GM12865 (cell line): ENCODE data around the gene LHFPL5.

Experiments used
- DNase-seq: peaks from one replicate; pipeline ENCODE4 v3.0.0; 2010; ENCODE audit warnings: low read depth
- H3K4me3 ChIP-seq: 2 replicates; pipeline ENCODE4 v1.5.1; 2011; ENCODE audit warnings: mild to moderate bottlenecking, low read depth, low read length, control low read depth
- TF ChIP-seq, protein P1 (sequence below): IDR thresholded peaks from 2 replicates; pipeline ENCODE4 v1.5.1; 2011; ENCODE audit warnings: low read length, control low read depth, low read depth, inconsistent platforms; ENCODE audit not compliant: insufficient read depth; ENCODE audit errors: missing control alignments

LHFPL5 gene

GRCh38 chr6:35788423-35788982 lies 16.6 kb upstream of the LHFPL5 start:
- no peak overlapping the region for H3K4me3 ChIP-seq
- TF ChIP-seq, protein P1, sequence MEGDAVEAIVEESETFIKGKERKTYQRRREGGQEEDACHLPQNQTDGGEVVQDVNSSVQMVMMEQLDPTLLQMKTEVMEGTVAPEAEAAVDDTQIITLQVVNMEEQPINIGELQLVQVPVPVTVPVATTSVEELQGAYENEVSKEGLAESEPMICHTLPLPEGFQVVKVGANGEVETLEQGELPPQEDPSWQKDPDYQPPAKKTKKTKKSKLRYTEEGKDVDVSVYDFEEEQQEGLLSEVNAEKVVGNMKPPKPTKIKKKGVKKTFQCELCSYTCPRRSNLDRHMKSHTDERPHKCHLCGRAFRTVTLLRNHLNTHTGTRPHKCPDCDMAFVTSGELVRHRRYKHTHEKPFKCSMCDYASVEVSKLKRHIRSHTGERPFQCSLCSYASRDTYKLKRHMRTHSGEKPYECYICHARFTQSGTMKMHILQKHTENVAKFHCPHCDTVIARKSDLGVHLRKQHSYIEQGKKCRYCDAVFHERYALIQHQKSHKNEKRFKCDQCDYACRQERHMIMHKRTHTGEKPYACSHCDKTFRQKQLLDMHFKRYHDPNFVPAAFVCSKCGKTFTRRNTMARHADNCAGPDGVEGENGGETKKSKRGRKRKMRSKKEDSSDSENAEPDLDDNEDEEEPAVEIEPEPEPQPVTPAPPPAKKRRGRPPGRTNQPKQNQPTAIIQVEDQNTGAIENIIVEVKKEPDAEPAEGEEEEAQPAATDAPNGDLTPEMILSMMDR: no peak
- no peak for DNase-seq

GRCh38 chr6:35790683-35791082 lies 14.5 kb upstream of the LHFPL5 start:
- H3K4me3 ChIP-seq: no peak overlapping the region
- TF ChIP-seq, protein P1: no peak

DNA sequence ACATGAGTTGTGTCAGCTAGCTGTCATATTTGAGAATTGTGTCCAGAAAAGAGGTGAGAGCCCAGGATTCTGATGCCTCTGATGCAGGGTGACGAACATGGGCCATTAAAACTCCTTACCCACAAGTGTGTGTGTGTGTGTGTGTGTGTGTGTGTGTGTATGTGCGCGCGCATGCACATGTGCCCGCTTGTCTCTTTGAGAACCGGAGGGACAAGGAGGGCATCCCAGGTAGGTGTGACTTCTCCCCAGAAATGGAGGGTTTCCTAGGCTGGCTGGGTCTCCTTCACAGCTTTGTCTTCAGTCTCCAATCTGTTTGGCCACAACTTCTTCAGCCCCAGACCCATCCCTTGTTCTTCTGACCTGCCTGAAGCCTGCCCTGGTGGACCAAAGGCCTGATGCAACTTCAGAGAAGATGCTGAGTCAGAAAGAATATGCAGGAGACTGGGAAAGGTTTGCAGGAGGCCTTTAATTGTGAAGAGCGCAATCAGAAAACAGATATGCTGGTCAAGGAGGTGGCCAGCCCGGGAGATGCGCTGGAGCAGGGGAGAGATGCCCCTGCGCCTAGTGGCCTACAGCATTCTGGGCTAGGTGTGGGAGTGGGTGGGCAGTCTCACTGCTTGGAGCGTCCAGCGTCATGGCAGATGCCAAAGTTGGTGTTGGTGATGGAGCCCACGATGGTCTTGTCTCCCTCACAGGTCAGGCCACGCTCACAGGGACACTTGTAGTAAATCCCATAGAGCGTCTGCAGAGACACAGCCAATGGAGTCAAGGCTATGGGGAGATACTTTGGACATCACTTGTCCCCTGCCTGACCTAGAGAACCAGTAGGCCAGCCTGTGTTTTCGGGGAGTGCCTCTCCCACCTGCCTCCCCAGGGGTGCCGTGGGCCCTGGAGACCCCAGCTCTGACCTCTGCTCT lies 10.4 kb upstream of the LHFPL5 start:
- TF ChIP-seq, protein P1: no peak
- no peak for DNase-seq

More at GRCh38 chr6:35790683-35791082, 14.5 kb upstream of the LHFPL5 start:
- DNase-seq: no peak

DNA sequence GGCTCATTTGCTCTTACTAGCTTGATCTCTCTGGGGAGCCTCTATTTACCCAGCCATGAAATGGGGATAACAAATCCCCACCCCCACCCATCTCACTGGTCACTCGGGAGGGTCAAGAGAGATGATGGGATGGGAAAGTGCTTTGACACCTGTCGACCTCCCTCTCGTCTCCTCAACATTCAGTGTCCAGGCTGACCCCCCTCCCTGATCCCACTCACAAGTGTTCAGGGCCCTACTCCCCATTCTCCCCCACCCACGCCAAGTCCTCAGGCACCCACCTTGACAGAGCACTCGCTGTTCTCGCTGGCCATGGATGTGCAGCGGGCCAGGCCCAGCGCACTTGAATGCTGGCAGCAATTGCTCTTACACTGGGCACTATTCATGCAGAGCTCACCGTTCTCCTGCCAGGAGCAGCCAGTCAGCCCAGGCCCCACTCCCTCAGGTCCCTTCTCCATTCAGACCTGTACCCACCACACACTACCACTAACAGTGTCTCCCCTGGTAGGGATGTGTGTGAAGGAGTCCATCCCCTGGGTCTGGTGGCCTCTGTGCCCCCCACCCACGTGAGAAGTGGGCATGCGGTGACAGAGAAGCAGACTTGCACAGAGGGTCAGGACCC lies 9.6 kb upstream of the LHFPL5 start:
- H3K4me3 ChIP-seq: no peak overlapping the region
- TF ChIP-seq, protein P1: no peak
- DNase-seq: no peak

More for the DNA sequence above, 10.4 kb upstream of the LHFPL5 start:
- H3K4me3 ChIP-seq: no peak overlapping the region

DNA sequence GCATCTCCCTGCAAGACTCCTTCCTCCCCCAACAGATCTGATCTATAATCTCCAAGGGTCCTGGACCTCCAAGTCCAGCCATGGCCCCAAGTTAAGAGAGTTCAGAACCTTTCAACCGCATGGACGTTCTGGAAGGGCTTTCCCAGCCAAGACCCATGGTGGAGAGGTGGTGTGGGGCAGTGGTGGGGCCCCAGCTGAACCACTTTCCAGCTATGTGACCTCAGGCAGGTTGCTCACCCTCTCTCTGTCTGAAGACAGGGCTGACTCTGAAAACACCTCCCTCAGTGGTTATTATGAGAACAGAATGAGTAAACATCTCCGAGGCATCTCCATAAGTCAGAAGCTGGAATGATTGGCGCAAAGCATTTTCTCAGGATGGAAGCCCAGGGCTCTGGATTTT lies 8.9 kb upstream of the LHFPL5 start:
- no peak overlapping the region for H3K4me3 ChIP-seq
- DNase-seq: no peak

DNA sequence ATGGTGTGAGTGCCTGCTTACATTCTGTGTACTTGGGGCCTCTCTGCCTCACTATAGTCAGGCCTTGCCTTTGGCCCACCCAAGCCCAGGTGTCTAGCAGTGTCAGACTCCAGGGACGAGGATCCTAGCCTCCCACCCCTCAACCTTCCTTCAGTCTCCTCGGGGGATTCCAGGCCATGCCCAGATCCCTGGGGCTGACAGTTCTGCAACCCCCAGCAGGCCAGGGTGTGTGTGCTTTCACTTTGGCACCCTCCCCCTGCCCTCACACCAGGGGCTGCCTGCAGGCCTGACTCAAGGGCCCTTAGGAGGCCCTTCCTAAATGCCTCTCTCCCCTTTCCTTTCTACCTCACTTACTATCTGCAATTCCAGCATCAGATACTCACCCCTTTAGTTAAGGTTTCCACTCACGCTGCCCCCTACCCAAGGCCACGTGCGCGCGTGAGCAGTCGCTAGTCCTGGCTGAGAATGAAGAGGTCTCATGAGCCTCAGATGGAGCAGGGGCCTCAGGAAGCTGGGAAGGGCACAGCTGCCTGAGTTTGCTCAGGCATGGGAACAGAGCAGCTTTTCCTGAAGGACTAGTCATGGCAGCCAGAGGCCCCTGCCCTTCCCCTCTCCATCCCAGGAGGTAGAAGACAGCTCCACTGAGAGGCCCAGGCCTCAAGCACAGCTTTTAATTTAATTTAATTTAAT lies 7.2 kb upstream of the LHFPL5 start:
- DNase-seq: no peak
- no peak overlapping the region for H3K4me3 ChIP-seq
- TF ChIP-seq, protein P1: no peak

More for the DNA sequence above, 8.9 kb upstream of the LHFPL5 start:
- TF ChIP-seq, protein P1: no peak
